Panc1 (cell line): Measurements from ENCODE around the gene OXTR. TPM values are rescaled to one million over a fixed set of nuclear protein-coding genes. Genes with fewer than 3 reads are reported as not detected.

Source experiments
- ATAC-seq: fragments of 200-7000 bp; cut with Tn5 transposase; 2 replicates; pipeline ENCODE4 v1.9.1; 2020; ENCODE audit warnings: mild to moderate bottlenecking, moderate library complexity
- BruUV-seq: library from RNA; stranded (reverse); fragments of 400-500 nt; replicated peaks from 2 replicates; lab custom pipeline; 2021; lab: Mats Ljungman, UMichigan
- CTCF ChIA-PET: fragments of 300-600 bp; sonication (Branson Sonifier 250); formaldehyde crosslinking; loops from one replicate; lab custom pipeline; 2022; ENCODE audit warnings: antibody characterized with exemption; lab: Charles Lee
- POLR2A ChIA-PET: fragments of 300-600 bp; sonication (Branson Sonifier 250); formaldehyde crosslinking; loops from one replicate; lab custom pipeline; 2022; ENCODE audit warnings: antibody characterized with exemption; lab: Charles Lee
- DNase-seq: peaks from one replicate; pipeline ENCODE4 v3.0.0-alpha.2; 2010; ENCODE audit warnings: low read depth, low spot score
- H3K27ac ChIP-seq: 2 replicates; pipeline ENCODE4 v1.5.1; 2011; ENCODE audit warnings: mild to moderate bottlenecking, low read length, inconsistent platforms
- H3K27me3 ChIP-seq: fragments of 200-500 bp; sonication (Bioruptor generic); 2 replicates; pipeline ENCODE4 v1.6.0; 2014; ENCODE audit warnings: low read length, inconsistent platforms; ENCODE audit not compliant: control insufficient read depth, insufficient read depth
- H3K36me3 ChIP-seq: fragments of 200-500 bp; sonication (Bioruptor generic); 2 replicates; pipeline ENCODE4 v1.5.1; 2014; ENCODE audit warnings: inconsistent platforms, mild to moderate bottlenecking, low read length, moderate library complexity; ENCODE audit not compliant: control insufficient read depth, insufficient read depth
- H3K4me1 ChIP-seq: 2 replicates; pipeline ENCODE4 v1.5.1; 2011; ENCODE audit warnings: inconsistent platforms, mild to moderate bottlenecking, low read length, moderate library complexity; ENCODE audit not compliant: control insufficient read depth, insufficient read depth
- H3K4me3 ChIP-seq, 2 experiments: 2 replicates each; pipeline ENCODE4 v1.5.1; 2011 to 2012; ENCODE audit warnings: low read depth in 2 of 2, low read length in 2 of 2, mild to moderate bottlenecking in 2 of 2, inconsistent platforms in 1 of 2, moderate library complexity in 1 of 2
- H3K9me3 ChIP-seq: fragments of 200-500 bp; sonication (Bioruptor generic); 2 replicates; pipeline ENCODE4 v1.5.1; 2014; ENCODE audit warnings: low read depth, mild to moderate bottlenecking, inconsistent platforms, low read length, moderate library complexity; ENCODE audit not compliant: control insufficient read depth, insufficient read depth
- POLR2AphosphoS5 ChIP-seq: IDR thresholded peaks from 2 replicates; pipeline ENCODE4 v1.6.1; 2012; ENCODE audit warnings: mild to moderate bottlenecking, low read depth, low read length, moderate library complexity
- SIN3A ChIP-seq: IDR thresholded peaks from 2 replicates; pipeline ENCODE4 v1.6.1; 2012; ENCODE audit warnings: low read depth, mild to moderate bottlenecking, low read length, moderate library complexity, borderline replicate concordance; ENCODE audit not compliant: insufficient read depth
- TCF7L2 ChIP-seq: IDR thresholded peaks from 2 replicates; pipeline ENCODE4 v1.6.1; 2011; ENCODE audit warnings: mild to moderate bottlenecking, low read depth, low read length, inconsistent platforms
- in situ Hi-C: cut with HindIII; loops from 2 replicates; pipeline ENCODE4 v1.10.0; 2016; ENCODE audit warnings: low sequenced_read_pairs, low pct_unique_long_range_greater_than_20kb
- intact Hi-C: fragments of 100-400 bp; cut with micrococcal nuclease; formaldehyde crosslinking; loops from one replicate; pipeline ENCODE4 v1.10.0; 2022; ENCODE audit not compliant: unreplicated experiment
- total RNA-seq: library from RNA; stranded (reverse); gene quantifications from one replicate; pipeline ENCODE4 v1.2.1, GENCODE V29; 2021; ENCODE audit not compliant: unreplicated experiment
- TF ChIP-seq, protein P1 (sequence below), 2 experiments: IDR thresholded peaks; 2 replicates each; pipeline ENCODE4 v1.6.1; 2011 to 2012; ENCODE audit warnings: low read depth in 2 of 2, control low read depth in 1 of 2, low read length in 1 of 2, mild to moderate bottlenecking in 1 of 2, moderate library complexity in 1 of 2; ENCODE audit not compliant: insufficient read depth in 1 of 2
- TF ChIP-seq, protein P2 (sequence below): fragments of 450-650 bp; IDR thresholded peaks from 2 replicates; pipeline ENCODE4 v1.5.1; 2017; ENCODE audit warnings: mild to moderate bottlenecking

The OXTR gene
- total RNA-seq, 1 experiment from 2014 or later: 2.7 TPM

GRCh38 chr3:8775602-8776001 is 6.2 kb upstream of the OXTR start:
- Histone ChIP-seq H3K4me3 (no peak overlapping the region), H3K27ac (no peak overlapping the region), H3K4me1 (no peaks in the 10 kb centered on the region; the same call in 1 of the 2 replicates), H3K27me3 (no peaks in the 10 kb centered on the region), H3K36me3 (no peaks in the 10 kb centered on the region), H3K9me3 (no peaks in the 10 kb centered on the region)
- BruUV-seq: no TSS peak
- ChIA-PET POLR2A (no interaction called here), CTCF (no interaction called here)
- intact Hi-C loops (no loop called here), in situ Hi-C loops (no loop called here)
- DNase-seq (no peak), ATAC-seq (no peak)
- TF ChIP-seq, protein P1, sequence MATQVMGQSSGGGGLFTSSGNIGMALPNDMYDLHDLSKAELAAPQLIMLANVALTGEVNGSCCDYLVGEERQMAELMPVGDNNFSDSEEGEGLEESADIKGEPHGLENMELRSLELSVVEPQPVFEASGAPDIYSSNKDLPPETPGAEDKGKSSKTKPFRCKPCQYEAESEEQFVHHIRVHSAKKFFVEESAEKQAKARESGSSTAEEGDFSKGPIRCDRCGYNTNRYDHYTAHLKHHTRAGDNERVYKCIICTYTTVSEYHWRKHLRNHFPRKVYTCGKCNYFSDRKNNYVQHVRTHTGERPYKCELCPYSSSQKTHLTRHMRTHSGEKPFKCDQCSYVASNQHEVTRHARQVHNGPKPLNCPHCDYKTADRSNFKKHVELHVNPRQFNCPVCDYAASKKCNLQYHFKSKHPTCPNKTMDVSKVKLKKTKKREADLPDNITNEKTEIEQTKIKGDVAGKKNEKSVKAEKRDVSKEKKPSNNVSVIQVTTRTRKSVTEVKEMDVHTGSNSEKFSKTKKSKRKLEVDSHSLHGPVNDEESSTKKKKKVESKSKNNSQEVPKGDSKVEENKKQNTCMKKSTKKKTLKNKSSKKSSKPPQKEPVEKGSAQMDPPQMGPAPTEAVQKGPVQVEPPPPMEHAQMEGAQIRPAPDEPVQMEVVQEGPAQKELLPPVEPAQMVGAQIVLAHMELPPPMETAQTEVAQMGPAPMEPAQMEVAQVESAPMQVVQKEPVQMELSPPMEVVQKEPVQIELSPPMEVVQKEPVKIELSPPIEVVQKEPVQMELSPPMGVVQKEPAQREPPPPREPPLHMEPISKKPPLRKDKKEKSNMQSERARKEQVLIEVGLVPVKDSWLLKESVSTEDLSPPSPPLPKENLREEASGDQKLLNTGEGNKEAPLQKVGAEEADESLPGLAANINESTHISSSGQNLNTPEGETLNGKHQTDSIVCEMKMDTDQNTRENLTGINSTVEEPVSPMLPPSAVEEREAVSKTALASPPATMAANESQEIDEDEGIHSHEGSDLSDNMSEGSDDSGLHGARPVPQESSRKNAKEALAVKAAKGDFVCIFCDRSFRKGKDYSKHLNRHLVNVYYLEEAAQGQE (IDR thresholded peaks at IDR 0.05; ENCODE audit: insufficient read depth in 1 of 2, low read depth in 2 of 2, low read length in 1 of 2): no peak
- TF ChIP-seq, protein P2, sequence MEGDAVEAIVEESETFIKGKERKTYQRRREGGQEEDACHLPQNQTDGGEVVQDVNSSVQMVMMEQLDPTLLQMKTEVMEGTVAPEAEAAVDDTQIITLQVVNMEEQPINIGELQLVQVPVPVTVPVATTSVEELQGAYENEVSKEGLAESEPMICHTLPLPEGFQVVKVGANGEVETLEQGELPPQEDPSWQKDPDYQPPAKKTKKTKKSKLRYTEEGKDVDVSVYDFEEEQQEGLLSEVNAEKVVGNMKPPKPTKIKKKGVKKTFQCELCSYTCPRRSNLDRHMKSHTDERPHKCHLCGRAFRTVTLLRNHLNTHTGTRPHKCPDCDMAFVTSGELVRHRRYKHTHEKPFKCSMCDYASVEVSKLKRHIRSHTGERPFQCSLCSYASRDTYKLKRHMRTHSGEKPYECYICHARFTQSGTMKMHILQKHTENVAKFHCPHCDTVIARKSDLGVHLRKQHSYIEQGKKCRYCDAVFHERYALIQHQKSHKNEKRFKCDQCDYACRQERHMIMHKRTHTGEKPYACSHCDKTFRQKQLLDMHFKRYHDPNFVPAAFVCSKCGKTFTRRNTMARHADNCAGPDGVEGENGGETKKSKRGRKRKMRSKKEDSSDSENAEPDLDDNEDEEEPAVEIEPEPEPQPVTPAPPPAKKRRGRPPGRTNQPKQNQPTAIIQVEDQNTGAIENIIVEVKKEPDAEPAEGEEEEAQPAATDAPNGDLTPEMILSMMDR: no peak
- TF ChIP-seq SIN3A (no peak), TCF7L2 (no peak), POLR2AphosphoS5 (no peak)

- in situ Hi-C loops: no loop called here
- Histone ChIP-seq H3K27ac (no peak overlapping the region), H3K9me3 (no peaks in the 10 kb centered on the region), H3K36me3 (no peaks in the 10 kb centered on the region), H3K27me3 (no peaks in the 10 kb centered on the region), H3K4me1 (no peaks in the 10 kb centered on the region; the same call in 1 of the 2 replicates), H3K4me3 (no peak overlapping the region)
- CTCF ChIA-PET: no interaction called here
- BruUV-seq: no TSS peak
- DNase-seq (no peak), ATAC-seq (no peak)
- POLR2A ChIA-PET: no interaction called here
- TF ChIP-seq SIN3A: no peak
- TF ChIP-seq, protein P1 (IDR thresholded peaks at IDR 0.05; ENCODE audit: insufficient read depth in 1 of 2, low read depth in 2 of 2, low read length in 1 of 2): no peak
- no peak for TF ChIP-seq TCF7L2
- TF ChIP-seq, protein P2: no peak
- TF ChIP-seq POLR2AphosphoS5: no peak
- intact Hi-C loops: no loop called here
Measured at GRCh38 chr3:8775181-8775580, 5.8 kb upstream of the OXTR start.
